ENCODE measurements around the gene PER1. TPM values are rescaled to one million over a fixed set of nuclear protein-coding genes. Genes with fewer than 3 reads are reported as not detected.

PER1 gene
- total and polyA plus RNA-seq, 9 of the 15 experiments (the other 6 are each of a cell fraction or from before 2014, with no cell fraction given): 0.13 to 26.0 (median 3.4) TPM

- TF ChIP-seq CREBBP (IDR thresholded peaks at IDR 0.05; ENCODE audit: low read depth, low read length) (no peak), VEZF1 (CRISPR knock-in tag; IDR thresholded peaks at IDR 0.05) (peak; percentile 41; the same call in 1 of the 2 replicates), PHF21A (IDR thresholded peaks at IDR 0.05; ENCODE audit: borderline replicate concordance, low read depth) (peak; percentile 89; the same call in 1 of the 2 replicates), OTX1 (CRISPR knock-in tag; IDR thresholded peaks at IDR 0.05) (peak; percentile 99), ETS1 (conservative IDR thresholded peaks at IDR 0.05; ENCODE audit: control insufficient read depth, low read depth, low read length) (peak; percentile 97; the same call in 1 of the 2 replicates), ZNF316 (IDR thresholded peaks at IDR 0.05) (peak; percentile 99), EHMT2 (IDR thresholded peaks at IDR 0.05) (no peak), TFAM (CRISPR knock-in tag; conservative IDR thresholded peaks at IDR 0.05) (no peak), SMAD4 (CRISPR knock-in tag; conservative IDR thresholded peaks at IDR 0.05) (peak; percentile 62), CBFA2T3 (IDR thresholded peaks at IDR 0.05) (peak; percentile 86), DMBX1 (CRISPR knock-in tag; IDR thresholded peaks at IDR 0.05; ENCODE audit: borderline replicate concordance) (peak; percentile 35; the same call in 1 of the 2 replicates), HDAC3 (IDR thresholded peaks at IDR 0.05; ENCODE audit: borderline replicate concordance, partially characterized antibody) (peak; percentile 89), HMGN3 (IDR thresholded peaks at IDR 0.05; ENCODE audit: borderline replicate concordance, extremely low read depth, insufficient read length, low read depth, low read length) (peak; percentile 46), CREM (IDR thresholded peaks at IDR 0.05; ENCODE audit: low read depth) (peak; percentile 68), ARID2 (IDR thresholded peaks at IDR 0.05) (peak; percentile 66; the same call in 1 of the 2 replicates), ZNF696 (CRISPR knock-in tag; conservative IDR thresholded peaks at IDR 0.05) (peak; percentile 93), FOXK2 (conservative IDR thresholded peaks at IDR 0.05 in 1 of 2, IDR thresholded peaks at IDR 0.05 in 1 of 2; ENCODE audit: low read depth in 2 of 2) (peak; percentile 50 to 83; a peak in 2 of 4 replicates), HES1 (IDR thresholded peaks at IDR 0.05; ENCODE audit: low read depth) (peak; percentile 71), ZNF79 (CRISPR knock-in tag; IDR thresholded peaks at IDR 0.05; ENCODE audit: low read depth) (no peak), SIRT6 (IDR thresholded peaks at IDR 0.05; ENCODE audit: low read depth, low read length) (no peak)
- TF ChIP-seq, protein P1, sequence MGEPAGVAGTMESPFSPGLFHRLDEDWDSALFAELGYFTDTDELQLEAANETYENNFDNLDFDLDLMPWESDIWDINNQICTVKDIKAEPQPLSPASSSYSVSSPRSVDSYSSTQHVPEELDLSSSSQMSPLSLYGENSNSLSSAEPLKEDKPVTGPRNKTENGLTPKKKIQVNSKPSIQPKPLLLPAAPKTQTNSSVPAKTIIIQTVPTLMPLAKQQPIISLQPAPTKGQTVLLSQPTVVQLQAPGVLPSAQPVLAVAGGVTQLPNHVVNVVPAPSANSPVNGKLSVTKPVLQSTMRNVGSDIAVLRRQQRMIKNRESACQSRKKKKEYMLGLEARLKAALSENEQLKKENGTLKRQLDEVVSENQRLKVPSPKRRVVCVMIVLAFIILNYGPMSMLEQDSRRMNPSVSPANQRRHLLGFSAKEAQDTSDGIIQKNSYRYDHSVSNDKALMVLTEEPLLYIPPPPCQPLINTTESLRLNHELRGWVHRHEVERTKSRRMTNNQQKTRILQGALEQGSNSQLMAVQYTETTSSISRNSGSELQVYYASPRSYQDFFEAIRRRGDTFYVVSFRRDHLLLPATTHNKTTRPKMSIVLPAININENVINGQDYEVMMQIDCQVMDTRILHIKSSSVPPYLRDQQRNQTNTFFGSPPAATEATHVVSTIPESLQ (CRISPR knock-in tag; IDR thresholded peaks at IDR 0.05): no peak
- TF ChIP-seq, protein P2, sequence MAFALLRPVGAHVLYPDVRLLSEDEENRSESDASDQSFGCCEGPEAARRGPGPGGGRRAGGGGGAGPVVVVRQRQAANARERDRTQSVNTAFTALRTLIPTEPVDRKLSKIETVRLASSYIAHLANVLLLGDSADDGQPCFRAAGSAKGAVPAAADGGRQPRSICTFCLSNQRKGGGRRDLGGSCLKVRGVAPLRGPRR (CRISPR knock-in tag; IDR thresholded peaks at IDR 0.05): no peak
These were observed 21.1 kb upstream of the PER1 start (continued) for GRCh38 chr17:8173056-8173870.

Data from K562 (cell line).